GM21515 (cell line): ENCODE data around the gene SMC6.

Experiments used
- ATAC-seq: cut with Tn5 transposase; IDR thresholded peaks from one replicate; pipeline ENCODE4 v1.9.1; 2021; ENCODE audit not compliant: unreplicated experiment

The SMC6 gene, protein sequence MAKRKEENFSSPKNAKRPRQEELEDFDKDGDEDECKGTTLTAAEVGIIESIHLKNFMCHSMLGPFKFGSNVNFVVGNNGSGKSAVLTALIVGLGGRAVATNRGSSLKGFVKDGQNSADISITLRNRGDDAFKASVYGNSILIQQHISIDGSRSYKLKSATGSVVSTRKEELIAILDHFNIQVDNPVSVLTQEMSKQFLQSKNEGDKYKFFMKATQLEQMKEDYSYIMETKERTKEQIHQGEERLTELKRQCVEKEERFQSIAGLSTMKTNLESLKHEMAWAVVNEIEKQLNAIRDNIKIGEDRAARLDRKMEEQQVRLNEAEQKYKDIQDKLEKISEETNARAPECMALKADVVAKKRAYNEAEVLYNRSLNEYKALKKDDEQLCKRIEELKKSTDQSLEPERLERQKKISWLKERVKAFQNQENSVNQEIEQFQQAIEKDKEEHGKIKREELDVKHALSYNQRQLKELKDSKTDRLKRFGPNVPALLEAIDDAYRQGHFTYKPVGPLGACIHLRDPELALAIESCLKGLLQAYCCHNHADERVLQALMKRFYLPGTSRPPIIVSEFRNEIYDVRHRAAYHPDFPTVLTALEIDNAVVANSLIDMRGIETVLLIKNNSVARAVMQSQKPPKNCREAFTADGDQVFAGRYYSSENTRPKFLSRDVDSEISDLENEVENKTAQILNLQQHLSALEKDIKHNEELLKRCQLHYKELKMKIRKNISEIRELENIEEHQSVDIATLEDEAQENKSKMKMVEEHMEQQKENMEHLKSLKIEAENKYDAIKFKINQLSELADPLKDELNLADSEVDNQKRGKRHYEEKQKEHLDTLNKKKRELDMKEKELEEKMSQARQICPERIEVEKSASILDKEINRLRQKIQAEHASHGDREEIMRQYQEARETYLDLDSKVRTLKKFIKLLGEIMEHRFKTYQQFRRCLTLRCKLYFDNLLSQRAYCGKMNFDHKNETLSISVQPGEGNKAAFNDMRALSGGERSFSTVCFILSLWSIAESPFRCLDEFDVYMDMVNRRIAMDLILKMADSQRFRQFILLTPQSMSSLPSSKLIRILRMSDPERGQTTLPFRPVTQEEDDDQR

DNA sequence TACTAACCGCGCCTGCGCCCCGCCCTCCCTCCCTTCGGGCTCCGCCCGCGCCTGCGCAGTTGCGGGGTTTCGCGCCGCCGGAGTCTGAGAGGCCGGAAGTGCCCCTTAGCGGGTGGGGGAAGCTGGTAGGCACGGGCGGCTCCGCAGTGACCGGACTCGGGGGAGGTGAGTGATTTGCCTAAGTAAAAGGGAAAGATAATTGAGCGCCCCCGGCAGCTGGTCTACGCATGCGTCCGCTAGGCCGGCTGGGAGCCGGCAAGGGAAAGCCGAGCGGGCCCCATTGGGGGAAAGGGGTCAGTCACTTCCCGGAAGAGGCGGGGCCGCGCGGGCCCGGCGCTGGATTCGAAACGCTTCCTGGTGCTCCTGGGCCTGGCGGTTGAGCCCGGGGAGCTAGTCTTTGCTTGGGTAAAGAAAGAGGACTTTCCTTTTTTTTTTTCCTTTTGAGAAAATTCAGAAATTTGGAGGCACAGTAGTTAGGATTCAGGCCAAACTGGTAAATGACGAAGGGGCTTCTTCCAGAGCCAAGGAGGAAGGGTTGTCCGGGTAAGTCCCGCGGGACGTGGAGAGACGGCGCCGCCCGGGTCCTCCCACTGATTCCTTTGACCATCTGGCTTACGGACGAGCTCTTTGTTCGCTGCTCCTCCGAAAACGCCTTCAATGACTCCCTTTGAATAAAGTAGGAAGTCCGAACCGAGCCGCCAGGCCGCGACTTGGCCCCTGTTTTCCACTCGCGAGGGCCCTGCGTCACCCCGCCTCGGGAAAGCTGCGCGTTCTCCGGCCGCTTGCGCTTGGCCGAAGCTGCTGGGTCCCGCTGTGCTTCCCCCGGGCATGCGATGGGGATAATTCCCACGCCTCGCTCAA lies at the start of gene SMC6, which contains the start of gene GEN1:
Gene SMC6, minus strand, starts transcription at position 8 of the 861 bp plus-strand sequence. CDS start 7,864 bp downstream, outside the sequence.
Gene GEN1, plus strand, starts transcription at position 336 of the 861 bp plus-strand sequence. CDS start 5,806 bp downstream, outside the sequence.
- peak; percentile 59 for ATAC-seq

DNA sequence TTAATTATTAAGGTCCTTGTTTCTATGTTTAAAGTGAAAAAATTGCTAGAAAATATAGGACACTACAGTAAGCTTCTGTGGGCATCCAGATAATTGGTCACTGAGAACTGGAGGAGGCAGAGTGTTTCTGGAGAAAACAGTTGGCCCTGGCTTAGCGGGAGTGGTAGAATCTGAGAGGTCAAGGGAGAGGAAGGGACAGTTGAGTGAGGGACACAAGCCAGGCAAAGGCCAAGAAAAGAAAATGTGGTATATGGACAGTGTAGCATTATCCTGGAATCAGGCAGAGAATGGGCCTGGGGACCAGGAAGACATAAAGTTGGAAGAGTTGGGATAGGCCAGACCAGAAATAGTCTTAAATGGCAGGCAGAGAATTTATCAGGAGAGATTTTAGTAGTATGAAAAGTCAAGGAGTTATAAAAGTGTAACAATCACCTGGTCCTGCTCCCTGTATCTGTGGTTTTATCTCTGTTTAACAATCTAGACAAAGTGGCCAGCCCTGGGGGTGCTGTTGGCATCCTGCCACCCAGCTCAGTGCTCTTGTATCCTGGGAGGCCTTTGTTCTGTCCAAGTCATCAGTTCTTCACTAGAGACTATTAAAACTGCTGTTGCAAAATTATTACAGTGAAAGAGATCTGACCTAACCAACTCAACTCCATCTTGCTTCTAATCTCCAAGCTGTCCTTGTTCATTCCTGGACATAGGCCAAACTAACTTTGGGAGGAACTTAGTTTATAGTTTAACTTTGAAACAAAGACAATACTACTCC lies 47.3 kb upstream of the SMC6 start:
- no peak for ATAC-seq

DNA sequence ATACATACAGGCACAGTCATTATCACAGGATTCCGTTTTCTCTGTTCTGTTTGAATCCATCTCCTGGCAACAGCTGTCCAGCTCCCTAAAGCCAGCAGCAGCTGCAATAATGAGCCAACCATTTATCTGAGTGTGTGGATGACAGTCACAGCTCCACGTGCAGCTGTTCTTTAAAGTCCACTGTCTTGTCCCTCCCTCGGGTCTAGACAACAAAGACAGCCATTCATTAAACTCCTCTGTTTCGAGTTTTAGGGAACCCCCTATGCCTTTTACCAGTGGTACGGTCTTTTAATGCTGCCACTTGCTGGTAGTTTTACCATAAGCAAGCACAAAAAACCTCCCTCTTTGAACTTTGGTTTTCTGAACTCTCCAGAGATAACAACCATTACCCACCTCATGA lies 46.6 kb upstream of the SMC6 start:
- no peak for ATAC-seq

DNA sequence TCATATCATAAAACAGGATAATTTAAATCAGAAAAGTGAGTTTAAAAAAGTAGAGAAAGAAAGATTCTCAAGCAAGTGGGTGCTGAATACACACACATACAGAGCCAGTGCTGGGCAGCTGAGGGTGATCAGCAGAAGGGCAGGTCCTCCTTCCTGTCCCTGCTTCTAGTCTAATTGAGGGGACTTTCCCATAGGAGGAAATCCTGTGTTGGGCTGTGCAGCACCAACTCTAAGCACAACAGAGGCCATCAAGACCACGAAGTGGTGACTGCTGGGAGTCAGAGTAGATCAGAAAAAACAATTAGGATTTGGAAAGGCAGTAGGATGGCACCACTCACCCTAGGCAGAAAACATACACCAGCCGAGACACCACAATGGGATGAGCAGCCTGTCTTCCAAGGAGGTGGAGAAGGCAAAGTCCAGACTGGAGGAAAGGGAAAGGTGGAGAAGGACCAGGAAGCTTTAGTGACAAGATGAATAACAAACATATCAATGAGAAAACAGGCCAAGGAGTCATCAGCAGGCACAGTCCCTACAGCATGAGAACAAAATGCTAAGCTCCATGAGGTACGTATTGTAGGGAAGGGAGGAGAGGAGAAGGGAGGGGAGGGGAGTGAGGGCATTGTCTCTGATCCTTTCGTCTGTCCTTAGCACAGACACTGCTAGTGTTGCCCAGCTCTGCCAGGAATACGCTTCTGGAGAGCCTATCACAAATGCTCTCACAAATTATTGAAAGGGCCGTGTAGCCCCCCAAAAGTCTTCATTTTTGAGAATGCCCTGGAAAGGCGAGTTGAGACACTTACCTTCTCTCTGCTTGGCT lies 45.9 kb upstream of the SMC6 start:
- no peak for ATAC-seq

DNA sequence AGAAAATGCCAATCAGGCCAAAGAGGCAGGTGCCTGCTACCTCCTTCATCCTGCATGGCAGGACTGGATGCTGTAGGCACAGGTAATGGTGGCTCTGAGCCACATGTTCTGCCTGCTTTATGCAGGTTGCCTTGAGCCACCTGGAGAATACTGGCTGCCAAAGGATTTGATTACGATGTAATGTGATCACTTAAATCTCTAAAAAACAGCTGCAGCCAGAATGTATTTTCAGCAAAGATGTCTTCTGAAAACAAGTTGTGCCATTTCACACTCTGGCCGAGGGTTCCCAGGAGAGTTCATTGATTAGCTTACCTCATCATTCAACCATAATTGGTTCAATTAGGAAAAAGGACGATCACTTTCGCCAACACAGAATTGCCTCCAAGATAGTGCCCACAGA lies 44.7 kb upstream of the SMC6 start:
- no peak for ATAC-seq

DNA sequence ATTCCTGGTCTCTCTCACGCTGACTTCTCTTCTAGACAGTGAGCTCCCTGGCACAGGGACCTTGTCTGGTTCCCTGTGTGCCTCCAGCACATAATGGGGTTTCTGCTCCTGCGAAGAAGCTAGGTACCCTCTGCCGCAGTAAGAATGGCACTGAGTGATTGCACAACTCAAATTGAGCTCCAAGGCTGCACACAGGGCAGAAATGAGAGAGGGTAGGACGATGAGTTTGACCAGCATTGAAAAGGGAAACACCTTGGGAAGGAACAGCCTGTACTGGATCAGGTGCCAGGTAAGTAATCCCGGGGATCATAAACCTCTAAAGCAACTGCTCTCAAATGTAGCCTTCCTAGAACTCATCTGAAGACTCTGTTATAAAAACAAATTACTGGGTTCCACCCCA lies 41.7 kb upstream of the SMC6 start:
- ATAC-seq, result no peak

DNA sequence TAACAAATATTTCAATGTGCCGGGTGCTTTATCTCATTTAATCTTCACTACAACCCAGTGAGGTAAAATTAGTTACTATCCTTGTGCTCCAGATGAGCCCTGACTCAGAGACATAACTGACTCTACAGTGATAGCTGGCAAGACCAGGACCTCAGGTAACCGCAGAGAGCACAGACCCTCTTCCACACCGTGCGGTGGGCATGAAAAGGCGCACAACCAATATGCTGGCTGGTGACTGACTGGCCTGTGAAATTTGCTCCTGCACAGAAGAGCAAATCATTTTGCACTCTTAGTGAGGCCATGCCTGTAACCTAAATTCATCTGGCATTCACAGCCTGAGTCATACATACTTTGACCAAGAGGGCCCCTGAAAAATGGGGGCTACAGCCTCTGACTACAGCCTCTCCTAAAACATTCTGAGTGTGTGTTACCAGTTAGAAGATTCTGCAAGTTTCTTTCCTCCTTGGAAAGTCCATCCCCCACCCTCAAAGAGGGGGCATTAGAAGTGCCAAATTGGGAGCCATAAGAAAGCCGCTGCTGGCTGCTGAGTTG lies 40.3 kb upstream of the SMC6 start:
- ATAC-seq, result no peak

DNA sequence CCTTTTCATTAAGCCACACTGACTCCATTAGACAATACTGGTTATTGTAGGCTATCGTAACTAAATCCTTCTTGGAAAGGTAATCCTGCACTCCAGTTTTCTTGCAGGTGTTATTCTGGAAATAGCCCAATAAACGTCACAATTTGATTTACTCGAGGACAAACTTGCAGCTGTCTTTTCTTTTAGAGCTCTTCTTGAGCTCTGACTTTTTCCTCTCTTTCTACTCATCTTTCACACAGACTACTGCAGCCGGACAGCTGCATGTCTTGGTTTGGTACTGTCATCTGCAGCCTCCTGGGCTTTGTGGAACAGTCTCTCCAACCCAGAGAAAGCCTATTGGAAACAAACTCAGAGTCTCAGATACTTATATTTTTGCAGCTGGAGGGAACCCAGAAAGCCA lies 39.7 kb upstream of the SMC6 start:
- ATAC-seq, result no peak

DNA sequence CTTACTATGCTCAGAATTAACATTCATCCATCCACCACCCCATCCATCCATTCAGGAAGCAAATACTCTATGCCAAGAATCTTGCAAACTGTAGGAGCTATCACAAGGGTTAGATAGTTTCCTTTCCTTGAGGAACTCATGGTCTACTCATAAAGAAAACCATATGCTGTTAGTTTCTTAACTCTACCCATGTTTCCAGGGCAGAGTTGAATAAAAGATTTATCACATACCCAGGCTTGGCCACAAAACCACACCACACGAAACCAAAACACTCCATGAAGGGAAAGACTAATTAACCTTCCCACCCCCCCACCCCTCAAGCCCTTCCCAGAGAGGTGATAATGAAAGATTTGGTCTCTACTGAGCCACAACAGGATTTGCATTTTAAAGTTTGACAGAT lies 38.9 kb upstream of the SMC6 start:
- ATAC-seq, result no peak

DNA sequence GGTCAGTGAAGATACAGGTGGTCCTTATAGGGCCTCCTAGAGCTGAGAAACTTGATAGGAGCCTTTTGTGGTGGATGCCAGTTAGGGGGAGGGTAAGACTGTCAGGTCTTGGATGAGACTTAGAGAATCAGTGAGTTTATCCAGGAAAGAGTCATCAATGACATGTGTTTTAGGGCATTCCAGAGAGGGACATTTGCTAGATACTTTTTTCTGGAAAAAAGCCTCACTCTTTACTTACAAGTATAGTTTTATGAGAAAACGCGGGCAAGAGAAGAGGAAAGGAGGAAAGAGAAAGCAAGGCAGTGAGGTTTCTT lies 38.2 kb upstream of the SMC6 start:
- no peak for ATAC-seq

DNA sequence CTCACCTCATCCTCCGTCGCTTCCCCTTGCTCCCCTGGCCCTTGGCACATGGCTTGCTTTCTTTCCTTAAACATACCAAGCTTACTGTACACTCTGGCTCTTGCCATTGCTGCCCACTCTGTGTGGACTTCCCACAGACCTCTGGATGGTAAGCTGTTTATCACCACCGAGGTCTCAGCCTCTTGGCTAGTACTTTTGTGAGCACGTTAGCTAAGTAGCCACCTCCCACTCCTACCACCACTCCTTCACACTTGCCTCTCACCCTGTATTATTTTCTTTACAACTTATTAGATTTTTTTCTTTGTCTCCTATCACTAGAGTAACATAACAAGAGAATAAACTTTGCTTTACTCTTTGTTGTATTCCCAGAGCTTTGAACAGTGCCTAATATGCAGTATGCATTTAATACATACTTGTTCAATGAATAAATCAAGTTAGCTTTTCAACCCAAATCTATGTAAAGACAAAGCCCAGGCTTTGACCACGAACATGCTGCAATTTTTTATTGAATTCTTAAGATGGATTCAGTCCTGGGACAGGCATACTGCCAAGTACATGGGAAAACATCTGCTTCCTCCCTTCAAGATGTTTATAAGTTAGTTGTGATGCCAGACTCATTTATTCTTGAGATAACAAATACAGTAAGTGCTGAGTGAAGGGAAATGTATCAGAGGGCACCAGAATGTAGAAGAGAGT lies 37.7 kb upstream of the SMC6 start:
- no peak for ATAC-seq

DNA sequence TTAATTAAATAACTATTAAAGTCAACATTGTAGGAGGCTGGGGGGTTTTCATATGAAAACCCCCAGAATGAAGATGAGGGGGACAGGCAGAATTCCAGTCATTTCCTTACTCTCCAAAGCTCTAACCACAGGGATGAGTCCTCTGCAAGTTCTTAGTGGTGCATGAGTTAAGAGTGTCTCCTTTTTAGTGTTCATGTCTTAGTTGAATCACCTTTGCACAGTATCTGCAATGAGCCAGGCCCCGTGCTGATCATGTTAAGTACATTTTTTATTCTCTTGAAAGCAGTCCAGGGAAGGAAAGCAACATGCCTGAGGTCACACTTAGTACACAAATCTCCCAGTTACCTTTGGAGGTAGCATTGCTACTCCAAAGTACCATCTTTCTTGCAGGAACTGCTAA lies 36.9 kb upstream of the SMC6 start:
- no peak for ATAC-seq

DNA sequence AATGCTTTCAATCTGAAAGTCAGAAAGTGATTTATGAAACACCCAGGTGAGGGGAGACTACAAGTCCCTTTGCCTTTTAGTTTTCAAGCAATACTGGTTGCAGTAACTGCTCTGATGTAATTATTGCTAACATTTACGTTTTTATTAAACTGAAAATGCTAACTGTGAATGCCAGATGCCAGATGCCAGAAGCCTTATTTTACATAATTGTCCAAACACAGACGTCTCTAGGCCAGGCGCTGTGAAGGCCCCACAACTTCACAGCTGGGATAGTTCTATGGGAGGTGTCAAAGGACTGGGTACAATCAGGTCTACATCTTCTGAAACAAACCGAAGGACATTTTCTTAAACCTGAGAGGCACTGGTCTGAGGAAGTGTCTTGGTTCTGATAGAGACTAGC lies 35.2 kb upstream of the SMC6 start:
- no peak for ATAC-seq

DNA sequence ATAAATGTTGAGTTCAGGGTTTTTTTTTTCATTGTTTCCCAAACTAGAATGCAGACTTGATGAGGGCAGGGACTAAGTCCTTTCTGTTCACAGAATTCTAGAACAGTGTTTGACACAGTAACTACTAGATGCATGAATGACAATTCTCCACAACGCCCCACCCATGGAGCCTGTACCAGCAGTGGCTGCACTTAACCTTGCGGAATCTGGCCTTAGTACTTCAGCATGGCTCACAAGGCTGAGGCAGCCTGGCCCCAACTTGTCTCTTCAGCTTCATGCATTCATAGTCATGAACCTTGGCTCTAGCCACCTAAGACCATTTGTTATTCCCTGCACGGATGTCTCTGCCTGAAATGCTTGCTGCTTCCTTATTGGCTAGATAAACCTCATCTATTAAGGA lies 33.1 kb upstream of the SMC6 start:
- ATAC-seq, result no peak

DNA sequence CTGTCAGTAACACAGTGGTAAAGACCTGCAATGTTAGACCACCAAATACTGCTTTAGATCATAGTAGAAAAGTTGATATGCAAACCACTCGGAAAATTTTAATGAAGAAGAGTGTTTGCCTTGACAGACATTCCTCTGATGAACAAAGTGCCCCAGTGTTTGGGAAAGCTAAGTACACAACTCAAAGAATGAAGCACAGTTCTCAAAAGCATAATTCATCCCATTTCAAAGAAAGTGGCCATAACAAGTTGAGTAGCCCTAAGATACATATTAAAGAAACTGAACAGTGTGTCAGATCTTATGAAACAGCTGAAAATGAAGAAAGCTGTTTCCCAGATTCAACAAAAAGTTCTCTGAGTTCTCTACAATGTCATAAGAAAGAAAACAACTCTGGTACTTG lies 27.9 kb upstream of the SMC6 start:
- no peak for ATAC-seq

DNA sequence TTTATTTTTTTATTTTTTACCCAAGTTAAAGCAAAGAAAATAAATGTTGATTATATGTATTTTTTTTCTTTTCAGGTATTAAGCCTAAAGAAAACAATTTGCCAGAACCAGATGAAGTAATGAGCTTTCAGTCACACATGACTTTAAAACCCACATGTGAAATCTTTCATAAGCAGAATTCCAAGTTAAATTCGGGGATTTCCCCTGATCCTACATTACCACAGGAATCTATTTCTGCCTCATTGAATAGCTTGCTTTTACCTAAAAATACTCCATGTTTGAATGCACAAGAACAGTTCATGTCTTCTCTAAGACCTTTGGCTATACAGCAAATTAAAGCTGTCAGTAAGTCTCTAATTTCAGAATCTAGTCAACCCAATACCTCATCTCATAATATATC lies 26.9 kb upstream of the SMC6 start:
- ATAC-seq, result no peak

DNA sequence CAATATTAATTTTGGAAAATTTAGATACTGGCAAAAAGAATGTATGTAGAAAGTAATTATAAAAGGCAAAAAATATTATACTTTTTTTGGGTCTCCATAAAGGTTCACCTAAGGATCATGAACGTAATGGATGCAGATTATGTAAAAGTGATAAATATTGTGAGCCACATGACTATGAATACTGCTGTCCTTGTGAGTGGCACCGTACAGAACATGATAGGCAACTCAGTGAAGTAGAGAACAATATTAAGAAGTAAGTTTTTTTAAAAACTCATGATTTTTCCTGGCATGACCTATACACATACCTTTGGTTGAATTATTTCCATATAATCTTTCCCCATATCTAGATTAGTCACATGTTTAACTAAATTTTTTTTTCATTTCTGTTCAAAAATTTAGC lies 18.9 kb upstream of the SMC6 start:
- no peak for ATAC-seq

DNA sequence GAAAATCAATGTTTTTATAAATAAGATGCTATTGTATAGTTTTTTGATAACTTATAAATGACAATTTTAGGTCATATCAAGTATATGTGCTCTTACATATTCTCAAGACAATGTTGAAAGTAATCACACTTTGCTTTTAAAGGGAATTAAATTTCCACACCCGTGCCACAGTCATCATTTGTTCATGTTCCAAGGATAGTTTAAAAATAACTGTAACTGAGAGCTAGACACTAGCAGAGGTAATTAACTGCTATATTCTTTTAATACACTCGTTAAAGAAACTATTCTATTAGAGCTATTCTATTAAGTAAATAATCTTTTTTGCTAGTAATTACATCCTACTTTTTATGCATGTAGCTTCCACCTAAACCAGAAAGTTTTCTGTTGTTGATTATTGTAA lies 18.3 kb upstream of the SMC6 start:
- ATAC-seq, result no peak
